GM19025 (cell line): ENCODE data around the gene OR2J3.
"Not testable (repeated sequence)": the region's sequence is repeated elsewhere in the genome, so short reads cannot be mapped to it uniquely, and the experiment has no call there.

Source experiments
- ATAC-seq: cut with Tn5 transposase; IDR thresholded peaks from one replicate; pipeline ENCODE4 v1.9.1; 2021; ENCODE audit warnings: mild to moderate bottlenecking, low read depth, moderate library complexity; ENCODE audit not compliant: unreplicated experiment

The OR2J3 gene

GRCh38 chr6:29159922-29160321, 52.1 kb downstream of the OR2J3 start:
- not testable (repeated sequence) for ATAC-seq
